ENCODE results near the gene FXYD7.
"Not testable (repeated sequence)": the region's sequence is repeated elsewhere in the genome, so short reads cannot be mapped to it uniquely, and the experiment has no call there.

FXYD7 gene

DNA sequence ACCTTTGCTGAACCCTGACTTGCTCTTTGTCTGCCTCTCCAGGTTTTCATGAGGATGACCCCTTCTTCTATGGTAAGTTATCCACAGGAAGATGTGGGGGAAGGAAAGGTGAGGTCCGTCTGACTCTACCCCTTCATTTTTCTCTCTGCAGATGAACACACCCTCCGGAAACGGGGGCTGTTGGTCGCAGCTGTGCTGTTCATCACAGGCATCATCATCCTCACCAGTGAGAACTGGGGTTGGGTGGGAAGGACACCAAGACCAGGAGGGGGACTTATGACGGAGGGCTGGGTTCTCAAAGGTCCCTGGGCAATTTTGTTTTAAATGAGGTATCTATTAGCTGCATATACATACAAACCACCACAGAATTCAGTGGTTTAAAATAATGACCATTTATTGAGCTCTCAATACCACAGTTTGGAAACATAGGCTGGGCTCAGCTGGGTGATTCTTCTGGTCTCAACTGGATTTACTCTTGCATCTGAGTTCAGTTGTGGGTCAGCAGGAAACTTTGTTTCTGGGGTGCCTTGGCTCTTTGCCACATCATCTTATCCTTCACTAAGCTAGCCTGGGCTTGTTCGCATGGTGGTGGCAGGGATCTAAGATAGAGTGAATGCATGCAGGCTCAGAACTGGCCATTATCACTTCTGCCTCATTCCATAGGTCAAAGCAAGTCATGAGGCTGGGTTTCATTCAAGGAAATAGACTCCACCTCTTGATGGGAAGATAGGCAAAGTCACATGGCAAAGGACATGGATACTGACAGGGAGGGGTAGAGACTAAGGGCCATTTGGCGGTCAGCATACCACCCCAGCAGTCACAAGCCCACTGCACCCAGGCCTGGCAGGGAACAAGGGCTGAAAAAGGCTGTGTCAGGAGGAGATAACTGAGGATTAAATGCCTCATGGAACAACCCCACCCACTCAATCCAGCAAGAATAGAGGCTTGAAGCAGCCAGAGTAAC is 23.3 kb downstream of the FXYD7 start:
- DNase-seq (ENCODE audit: low read depth), result no peak

DNA sequence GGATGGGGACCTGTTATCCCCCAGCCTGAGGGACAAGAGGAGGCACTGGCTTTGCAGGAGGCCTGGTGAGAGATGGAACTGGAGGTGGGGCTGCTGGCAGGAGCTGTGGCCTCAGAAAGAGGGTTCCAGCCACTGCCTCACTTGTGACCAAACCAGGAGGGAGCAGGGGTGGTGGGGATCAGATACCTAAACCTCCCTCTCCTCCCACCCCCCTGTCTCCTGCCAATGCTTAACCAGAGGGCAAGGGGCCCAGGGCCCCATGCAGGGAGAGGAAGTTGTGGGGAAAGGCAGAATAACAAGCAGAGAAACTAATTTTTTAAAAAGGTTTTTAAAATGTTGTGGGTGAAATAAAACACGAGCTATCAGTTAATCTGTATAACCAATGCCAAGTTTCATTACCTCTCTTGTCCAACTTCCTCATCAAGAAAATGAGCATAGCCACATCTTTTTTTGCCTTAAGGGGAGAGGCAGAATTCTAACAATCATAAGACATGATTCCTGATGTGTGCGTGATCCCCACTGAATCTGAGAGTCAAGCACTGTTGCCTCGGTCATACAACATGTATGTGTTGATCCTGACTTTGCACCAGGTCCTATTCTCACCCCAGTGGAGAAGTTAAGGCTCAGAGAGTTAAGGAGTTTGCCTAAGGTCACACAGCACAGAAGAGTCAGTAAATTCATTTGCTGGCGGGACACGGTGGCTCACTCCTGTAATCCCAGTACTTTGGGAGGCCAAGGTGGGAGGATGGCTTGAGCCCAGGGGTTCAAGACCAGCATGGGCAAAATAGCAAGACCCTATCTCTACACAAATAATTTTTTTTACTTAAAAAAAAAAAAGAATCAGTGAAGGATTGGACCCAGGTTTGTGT is 24.4 kb downstream of the FXYD7 start:
- DNase-seq (ENCODE audit: low read depth), result no peak

DNA sequence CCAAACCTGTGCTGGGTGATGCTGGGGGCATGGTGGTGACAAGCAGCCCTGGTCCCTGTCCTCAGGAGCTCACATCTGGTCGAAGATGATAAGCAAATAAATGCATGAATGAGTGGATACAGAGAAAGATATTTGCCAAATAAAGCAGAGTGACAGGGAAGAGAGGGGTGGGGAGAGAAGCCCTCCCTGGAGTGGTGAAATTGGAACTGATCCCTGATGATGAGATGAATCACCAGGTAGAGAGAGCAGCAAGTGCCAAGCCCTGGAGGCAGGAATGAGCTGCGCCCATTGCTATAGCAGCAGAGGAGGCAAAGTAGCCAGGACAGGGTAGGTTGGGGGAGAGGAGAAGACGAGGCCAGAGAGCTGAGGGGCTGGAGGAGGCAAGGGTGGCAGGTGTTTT is 25.1 kb downstream of the FXYD7 start:
- no peak for DNase-seq (ENCODE audit: low read depth)

DNA sequence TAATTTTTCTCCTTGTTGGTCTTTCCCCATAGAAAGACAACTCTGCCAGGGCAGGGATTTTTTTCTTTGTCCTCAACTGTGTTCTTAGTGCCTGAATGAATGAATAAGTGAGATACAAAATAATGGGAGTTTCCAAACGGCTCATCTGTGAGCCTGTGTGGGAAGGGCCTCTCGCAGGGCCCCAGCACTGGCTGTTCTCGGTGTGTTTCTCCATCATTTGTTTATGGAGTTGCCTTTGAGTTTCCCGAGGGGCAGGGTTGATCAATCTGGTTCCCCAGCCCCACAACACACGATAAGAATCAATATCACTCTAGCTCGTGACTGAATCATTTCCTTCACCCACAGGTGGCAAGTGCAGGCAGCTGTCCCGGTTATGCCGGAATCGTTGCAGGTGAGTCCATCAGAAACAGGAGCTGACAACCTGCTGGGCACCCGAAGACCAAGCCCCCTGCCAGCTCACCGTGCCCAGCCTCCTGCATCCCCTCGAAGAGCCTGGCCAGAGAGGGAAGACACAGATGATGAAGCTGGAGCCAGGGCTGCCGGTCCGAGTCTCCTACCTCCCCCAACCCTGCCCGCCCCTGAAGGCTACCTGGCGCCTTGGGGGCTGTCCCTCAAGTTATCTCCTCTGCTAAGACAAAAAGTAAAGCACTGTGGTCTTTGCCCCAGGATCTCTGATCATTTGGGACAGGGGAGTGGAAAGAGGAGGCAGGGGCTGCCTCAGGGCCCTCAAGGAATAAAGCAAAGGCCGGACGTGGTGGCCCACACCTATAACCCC is 26.4 kb downstream of the FXYD7 start:
- DNase-seq (ENCODE audit: low read depth), result no peak

DNA sequence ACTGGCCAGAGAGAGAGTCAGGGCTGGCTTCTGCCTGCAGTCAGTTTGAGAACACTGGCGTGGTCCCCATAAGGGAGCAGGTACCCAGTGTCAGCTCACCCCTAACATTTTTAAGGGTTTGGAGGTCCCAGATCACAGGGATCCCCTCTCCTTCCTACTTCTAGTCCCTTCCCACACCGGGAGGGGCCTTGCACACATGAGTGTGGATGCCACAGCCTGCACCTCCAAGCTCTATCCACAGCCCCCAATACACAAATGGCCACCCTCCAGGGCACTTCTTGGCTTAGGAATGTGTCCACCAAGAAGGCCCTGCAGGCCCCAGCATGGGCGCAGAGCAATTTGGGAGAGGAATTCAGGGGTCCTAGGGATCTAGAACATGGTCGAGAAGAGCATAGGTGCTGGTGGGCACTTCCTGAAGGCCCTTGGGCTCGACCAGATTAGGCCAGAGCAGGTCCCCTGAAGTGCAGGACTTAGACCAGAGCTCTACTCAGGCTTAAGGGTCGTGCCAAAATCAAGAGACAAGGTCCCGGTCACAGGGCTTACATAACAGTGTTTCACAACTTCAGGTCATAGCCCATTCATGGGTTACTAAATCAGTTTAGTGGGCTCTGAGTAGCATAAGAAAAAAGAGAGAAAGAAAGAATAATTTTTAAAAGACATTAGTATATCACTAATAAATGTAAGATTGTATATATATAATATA is 27.5 kb downstream of the FXYD7 start:
- no peak for DNase-seq (ENCODE audit: low read depth)

DNA sequence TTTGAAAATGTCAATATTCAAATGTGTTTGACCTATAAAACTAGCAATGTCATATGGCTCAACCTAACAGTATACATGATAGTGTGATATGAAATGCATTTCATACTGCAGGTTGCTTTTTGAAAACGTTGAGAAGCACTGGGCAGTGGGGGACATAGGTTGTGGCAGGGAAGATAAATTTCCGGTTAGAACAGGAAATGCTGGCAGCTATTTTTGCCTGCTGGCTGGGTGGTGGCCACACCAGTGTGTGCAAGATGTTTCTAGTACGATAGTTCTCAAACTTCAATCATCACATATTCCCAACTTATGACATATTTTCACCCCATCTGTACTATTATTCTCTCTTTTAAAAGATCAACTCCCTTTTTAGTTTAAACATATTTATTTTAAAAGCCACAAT is 28.7 kb downstream of the FXYD7 start:
- no peak for DNase-seq (ENCODE audit: low read depth)

DNA sequence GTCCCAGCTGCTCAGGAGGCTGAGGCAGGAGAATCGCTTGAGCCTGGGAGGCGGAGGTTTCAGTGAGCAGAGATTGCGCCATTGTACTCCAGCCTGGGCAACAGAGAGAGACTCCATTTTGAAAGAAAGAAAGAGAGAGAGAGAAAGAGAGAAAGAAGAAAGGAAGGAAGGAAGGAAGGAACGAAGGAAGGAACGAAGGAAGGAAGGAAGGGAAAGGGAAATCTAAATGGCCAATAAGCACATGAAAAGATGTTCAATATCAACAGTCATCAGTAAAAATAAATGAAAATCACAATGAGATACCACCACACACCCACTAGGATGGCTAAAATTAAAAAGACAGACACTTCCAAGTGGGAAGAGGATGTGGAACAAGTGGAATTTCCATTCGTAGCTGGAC is 31.2 kb downstream of the FXYD7 start:
- no peak for DNase-seq (ENCODE audit: low read depth)

DNA sequence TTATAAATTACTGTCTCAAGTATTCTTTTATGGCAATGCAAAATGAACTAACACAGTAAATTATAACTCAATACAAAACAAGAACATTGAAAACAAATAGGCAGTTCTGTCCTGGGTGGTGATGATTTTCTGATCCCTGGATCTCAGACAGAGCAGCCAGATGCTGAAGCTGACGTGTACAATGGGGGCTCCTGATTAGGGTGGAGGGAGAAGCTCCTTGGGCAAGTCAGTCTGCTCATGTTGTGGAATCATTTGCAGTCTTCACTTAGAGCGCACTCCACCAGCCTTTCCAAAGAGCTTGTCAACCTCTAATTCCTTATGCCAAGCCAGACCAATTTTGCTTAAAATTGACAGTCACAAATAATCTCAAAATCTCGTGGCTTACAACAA is 33.1 kb downstream of the FXYD7 start:
- DNase-seq (ENCODE audit: low read depth), result no peak

DNA sequence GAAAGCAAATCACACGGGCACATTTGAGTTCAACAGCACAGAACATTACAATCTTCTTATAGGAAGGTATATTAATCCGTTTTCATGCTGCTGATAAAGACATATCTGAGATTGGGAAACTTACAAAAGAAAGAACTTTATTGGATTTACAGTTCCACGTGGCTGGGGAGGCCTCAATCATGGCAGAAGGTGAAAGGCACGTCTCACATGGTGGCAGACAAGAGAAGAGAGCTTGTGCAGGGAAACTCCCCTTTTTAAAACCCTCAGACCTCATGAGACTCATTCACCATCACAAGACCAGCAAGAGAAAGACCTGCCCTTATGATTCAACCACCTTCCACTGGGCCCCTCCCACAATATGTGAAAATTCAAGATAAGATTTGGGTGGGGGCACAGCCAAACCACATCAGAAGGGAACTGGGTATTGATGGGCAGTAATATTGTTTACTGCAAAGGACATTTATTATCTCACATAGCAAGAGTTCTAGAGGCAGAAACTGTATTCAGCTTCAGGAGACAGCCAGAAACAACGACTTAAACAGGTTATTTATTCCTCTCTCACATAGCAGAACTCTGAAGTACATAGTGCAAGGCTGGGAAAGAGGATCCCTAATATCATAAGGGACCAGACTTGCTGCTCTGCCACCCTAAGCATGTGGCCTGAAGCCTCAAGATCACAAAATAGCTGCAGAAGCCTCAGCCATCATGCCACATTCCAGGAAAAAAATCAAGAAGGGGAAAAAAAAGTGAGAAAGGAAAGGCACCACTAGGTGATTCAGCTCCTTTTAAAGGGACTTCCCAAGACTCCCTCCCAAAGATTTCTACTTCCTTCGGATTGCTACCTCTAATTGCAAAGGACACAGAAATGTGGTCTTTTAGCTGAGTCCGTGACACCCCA is 34.6 kb downstream of the FXYD7 start:
- no peak for DNase-seq (ENCODE audit: low read depth)

DNA sequence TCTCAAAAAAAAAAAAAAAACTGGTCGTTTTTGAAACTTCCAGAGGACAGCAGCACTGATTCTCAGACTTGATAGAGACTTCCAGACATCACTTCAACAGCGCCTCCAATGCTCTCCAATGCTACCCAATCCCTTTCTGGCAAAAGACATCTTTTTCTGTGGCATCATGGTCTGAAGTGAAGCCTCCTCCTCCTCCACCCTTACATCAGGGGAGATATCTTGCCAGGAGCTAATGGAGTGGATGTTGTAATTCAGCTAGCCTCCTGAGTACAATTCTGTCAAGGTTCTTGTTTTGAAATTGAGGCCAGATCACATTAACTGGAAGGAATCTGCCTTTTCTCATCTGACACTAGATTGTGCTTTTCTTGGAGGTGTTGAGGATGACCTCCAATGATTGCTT is 35.6 kb downstream of the FXYD7 start:
- no peak for DNase-seq (ENCODE audit: low read depth)

DNA sequence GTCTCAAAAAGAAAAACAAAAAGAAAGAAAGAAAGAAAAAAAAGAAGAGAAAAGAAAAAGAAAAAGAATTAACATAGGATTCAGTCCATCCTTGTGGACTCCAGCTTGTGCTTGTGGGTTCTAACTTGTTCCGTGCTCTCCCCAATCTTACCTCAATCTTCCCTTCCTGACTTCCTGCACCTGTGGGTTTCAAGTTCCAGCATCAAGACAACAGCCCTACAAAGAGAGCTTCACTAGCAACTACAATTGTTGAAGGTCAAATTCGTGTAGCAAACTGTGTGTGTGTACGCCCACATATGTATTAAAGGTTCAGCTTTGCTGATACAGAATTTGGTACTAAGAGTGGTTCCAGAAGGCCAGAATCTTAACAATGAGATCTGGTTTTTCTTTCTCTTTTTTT is 36.8 kb downstream of the FXYD7 start:
- no peak for DNase-seq (ENCODE audit: low read depth)

DNA sequence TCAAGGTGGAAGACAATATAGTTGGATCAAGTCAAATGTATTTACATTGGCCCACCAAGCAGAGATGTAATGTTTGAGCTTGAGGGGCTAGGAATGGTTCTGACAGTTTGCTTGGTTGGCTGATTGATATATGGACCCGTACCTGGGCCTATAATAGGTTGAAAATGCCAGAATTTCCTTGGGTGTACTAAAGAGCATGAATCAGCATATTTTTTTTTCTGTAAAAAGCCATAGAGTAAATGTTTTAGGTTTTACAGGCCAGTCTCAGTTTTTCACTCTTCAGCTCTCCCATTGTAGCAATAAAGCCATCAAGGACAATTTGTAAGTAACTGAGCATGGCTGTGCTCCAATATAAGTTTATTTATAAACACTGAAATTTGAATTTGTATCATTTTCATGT is 38.3 kb downstream of the FXYD7 start:
- no peak for DNase-seq (ENCODE audit: low read depth)

DNA sequence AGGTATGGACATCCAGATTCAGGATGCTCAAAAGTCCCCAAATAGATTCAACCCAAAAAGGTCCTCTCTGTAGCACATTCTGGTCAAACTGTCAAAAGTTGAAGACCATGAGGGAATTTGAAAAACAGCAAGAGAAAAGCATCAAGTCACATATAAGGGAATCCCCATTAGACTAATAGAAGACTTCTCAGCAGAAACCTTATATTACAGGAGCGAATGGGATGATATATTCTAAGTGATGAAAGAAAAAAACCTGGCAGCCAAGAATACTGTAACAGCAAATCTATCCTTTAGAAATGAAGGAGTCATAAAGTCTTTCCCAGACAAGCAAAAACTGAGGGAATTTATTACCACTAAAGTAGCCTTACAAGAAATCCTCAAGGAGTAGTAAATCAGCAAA is 41.2 kb downstream of the FXYD7 start:
- no peak for DNase-seq (ENCODE audit: low read depth)

DNA sequence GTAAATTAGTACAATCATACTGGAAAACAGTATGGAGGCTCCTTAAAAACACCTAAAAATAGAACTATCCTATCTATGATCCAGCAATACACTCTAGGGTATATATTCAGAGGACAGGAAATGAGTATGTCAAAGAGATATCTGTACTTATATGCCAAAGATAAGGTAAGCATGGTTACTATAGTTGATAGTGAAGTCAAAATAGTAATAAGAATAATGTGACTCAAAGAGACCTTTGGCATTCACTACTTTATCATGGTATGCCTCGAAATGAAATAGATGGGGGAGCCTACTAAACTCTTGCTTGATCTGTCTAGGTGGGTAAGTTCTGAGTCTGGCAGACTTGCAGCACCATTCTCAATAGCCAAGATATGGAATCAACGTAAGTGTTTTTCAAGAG is 41.8 kb downstream of the FXYD7 start:
- DNase-seq (ENCODE audit: low read depth), result no peak

DNA sequence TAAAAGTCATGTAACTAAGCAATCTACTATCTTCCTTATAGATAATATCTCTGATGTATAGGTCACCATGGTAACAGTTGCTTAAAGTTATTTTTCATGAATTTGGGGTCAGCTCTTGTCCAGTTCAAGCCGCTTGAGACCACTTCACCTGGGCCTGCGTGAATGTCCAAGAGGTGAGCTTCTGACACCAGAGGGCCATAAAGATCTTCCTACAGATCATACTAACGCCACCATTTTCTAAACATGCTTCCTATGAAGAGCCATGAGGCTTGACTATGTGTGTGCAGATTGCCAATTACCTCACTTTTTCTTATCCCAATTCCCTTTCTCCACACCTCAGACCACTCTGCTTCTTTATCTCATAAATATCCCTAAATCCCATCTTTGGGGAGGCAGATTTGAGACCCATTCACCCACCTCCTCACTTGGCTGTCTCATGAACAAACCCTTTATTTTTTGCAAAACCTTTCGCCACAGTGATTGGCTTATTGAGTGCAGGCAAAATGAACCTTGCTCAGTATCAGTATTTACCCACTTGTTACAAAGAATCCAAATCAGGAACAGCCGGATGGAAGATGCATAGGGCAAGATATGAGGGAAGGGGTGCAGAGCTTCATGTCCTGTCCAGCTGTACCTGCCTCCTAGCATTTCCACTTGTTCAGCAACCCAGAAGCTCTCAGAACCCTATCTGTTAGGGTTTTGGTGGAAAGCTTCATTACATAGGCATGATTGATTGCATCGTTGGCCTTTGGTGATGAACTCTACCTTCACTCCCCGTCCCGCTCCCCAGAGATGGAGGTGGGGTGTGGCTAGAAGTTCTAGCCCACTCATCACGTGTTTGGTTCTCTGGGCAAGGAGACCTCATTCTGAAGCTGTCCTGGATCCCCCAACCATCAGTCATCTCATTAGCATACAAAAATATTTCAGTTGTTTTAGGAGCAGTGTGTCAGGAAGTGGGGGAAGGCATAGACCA is 51.2 kb downstream of the FXYD7 start:
- no peak for DNase-seq (ENCODE audit: low read depth)

DNA sequence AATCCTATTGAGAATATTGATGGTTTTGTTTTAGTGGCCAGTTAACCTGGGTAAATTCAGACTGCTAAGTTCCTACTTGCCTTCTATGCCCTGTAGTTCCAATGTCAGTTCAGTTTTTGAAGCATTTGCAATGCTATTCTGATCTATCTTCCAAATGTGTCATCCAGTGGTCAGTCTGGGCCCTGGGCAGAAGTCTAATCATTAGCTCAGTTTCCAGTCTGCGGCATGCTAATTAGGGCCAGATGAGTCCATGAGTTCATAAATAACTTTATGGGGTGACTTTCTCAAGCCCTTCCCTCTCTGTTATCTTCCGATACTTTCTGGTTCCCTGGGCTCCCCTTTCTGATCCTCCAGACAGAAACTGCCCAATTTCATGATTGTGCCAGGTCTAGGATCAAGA is 52.8 kb downstream of the FXYD7 start:
- no peak for DNase-seq (ENCODE audit: low read depth)

DNA sequence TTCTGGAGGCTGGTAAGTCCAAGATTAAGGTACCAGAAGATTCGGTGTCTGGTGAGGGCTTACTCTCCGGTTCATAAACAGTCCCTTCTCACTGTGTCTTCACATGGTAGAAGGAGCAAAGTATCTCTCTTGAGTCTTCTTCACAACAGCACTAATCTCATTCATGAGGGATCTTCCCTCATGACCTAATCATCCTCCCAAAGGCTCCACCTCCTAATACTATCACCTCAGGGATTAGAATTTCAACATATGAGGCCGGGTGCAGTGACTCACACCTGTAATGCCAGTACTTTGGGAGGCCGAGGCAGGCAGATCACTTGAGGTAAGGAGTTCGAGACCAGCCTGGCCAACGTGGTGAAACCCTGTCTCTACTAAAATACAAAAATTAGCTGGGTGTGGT is 53.8 kb downstream of the FXYD7 start:
- DNase-seq (ENCODE audit: low read depth), result not testable (repeated sequence)

DNA sequence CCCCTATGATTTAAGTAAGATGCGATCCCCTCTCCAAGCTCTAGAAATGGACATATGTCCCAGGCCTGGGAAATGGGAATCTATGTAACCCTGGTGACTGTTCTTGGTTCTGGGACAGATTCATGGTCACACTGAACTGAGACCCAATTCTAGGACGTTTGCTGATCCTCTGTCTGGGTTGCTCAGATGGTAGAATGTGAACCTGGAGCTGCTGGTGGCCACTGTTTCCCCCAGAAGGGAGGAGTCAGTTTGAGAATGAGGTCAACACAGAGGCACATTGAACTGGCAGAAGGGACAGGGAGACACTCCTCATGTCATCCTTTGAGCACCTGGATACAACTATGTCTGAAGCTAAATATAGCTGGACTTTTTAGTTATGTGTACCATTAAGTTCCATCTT is 56.4 kb downstream of the FXYD7 start:
- no peak for DNase-seq (ENCODE audit: low read depth)

Measured in non-pigmented ciliary epithelial cell (primary cell).